CD4-positive, alpha-beta T cell (primary cell): Measurements from ENCODE around the gene SMYD3. TPM values are rescaled to one million over a fixed set of nuclear protein-coding genes. Genes with fewer than 3 reads are reported as not detected.

Source experiments
- ATAC-seq: fragments of 200-7000 bp; cut with Tn5 transposase; one replicate; pipeline ENCODE4 v1.10.0; 2022; ENCODE audit warnings: mild to moderate bottlenecking; ENCODE audit not compliant: poor library complexity
- CTCF ChIA-PET: fragments of 350-600 bp; sonication (Branson Sonifier 250); formaldehyde crosslinking; loops from one replicate; lab custom pipeline; 2021; ENCODE audit warnings: antibody characterized with exemption, inconsistent platforms; lab: Charles Lee
- POLR2A ChIA-PET: fragments of 350-600 bp; sonication (Branson Sonifier 250); formaldehyde crosslinking; loops from one replicate; lab custom pipeline; 2021; ENCODE audit warnings: antibody characterized with exemption, inconsistent platforms; lab: Charles Lee
- DNase-seq, 14 experiments: peaks; one replicate each; pipeline ENCODE4 v3.0.0-alpha.2; 2013 to 2020; ENCODE audit warnings: mixed read lengths in 2 of 14
- H3K27ac ChIP-seq, 2 donors: one replicate each; pipeline versions ENCODE4 v1.5.1 to v1.7.0; 2013; ENCODE audit warnings: low read length in 2 of 2, low read depth in 1 of 2, mild to moderate bottlenecking in 1 of 2
- H3K27me3 ChIP-seq, 2 experiments: 1 replicate in 1 of 2; 2 replicates in 1 of 2; pipeline versions ENCODE4 v1.6.1 to v1.7.0; 2013; ENCODE audit warnings: low read length in 2 of 2, control low read depth in 1 of 2, mild to moderate bottlenecking in 1 of 2, moderate library complexity in 1 of 2; ENCODE audit not compliant: insufficient read depth in 2 of 2, control insufficient read depth in 1 of 2
- H3K36me3 ChIP-seq: one replicate; pipeline ENCODE4 v1.6.1; 2013; ENCODE audit warnings: low read length, control low read depth; ENCODE audit not compliant: insufficient read depth
- H3K4me1 ChIP-seq: one replicate; pipeline ENCODE4 v1.6.1; 2013; ENCODE audit warnings: low read length, control low read depth; ENCODE audit not compliant: insufficient read depth
- H3K4me3 ChIP-seq: one replicate; pipeline ENCODE4 v1.5.1; 2013; ENCODE audit warnings: mild to moderate bottlenecking, low read length, moderate library complexity
- H3K9me3 ChIP-seq, 2 experiments: 1 replicate in 1 of 2; 2 replicates in 1 of 2; pipeline versions ENCODE4 v1.6.1 to v1.7.0; 2013; ENCODE audit warnings: low read length in 2 of 2, mild to moderate bottlenecking in 2 of 2, control low read depth in 1 of 2, moderate library complexity in 1 of 2; ENCODE audit not compliant: control insufficient read depth in 1 of 2, insufficient read depth in 1 of 2
- H3K27ac Mint-ChIP-seq: one replicate; pipeline ENCODE4 v1.8.0; 2020; ENCODE audit warnings: mixed read lengths
- H3K27me3 Mint-ChIP-seq: one replicate; pipeline ENCODE4 v1.8.0; 2021; ENCODE audit warnings: mixed read lengths
- H3K36me3 Mint-ChIP-seq: one replicate; pipeline ENCODE4 v1.8.0; 2021; ENCODE audit warnings: low read depth, mixed read lengths
- H3K4me1 Mint-ChIP-seq: one replicate; pipeline ENCODE4 v1.8.0; 2021; ENCODE audit warnings: low read depth, mixed read lengths
- H3K4me3 Mint-ChIP-seq: one replicate; pipeline ENCODE4 v1.8.0; 2020; ENCODE audit warnings: mild to moderate bottlenecking, mixed read lengths
- H3K9me3 Mint-ChIP-seq: one replicate; pipeline ENCODE4 v1.8.0; 2020; ENCODE audit warnings: mixed read lengths
- CTCF ChIP-seq: fragments of 200-600 bp; IDR thresholded peaks from one replicate; pipeline ENCODE4 v1.8.0; 2022; ENCODE audit warnings: antibody characterized with exemption, mild to moderate bottlenecking
- intact Hi-C, 2 experiments: fragments of 100-400 bp; cut with DNase I in 1 of 2; cut with micrococcal nuclease in 1 of 2; formaldehyde crosslinking; loops; one replicate each; pipeline versions ENCODE4 v1.15.1 to v1.9.0; 2023 to 2025; cut with DNase I, micrococcal nuclease
- total RNA-seq, 174 experiments: library from RNA in 2 of 174; stranded (reverse) in 2 of 174; gene quantifications; one replicate each; pipeline ENCODE4 v1.2.3 and lab custom pipeline; 2021 to 2026

The SMYD3 gene
- total RNA-seq, 2 experiments from 2014 or later: 18.8 to 19.6 TPM

GRCh38 chr1:246155923-246156322 is 351.2 kb downstream of the SMYD3 start:
- H3K4me3 Mint-ChIP-seq: no peak overlapping the region
- no peak for ATAC-seq
- H3K4me1 ChIP-seq: no peaks in the 10 kb centered on the region
- ChIA-PET POLR2A (no interaction called here), CTCF (no interaction called here)
- no peak overlapping the region for H3K27ac ChIP-seq
- peaks cover 2% of the 10 kb centered on the region for H3K36me3 ChIP-seq
- TF ChIP-seq CTCF: no peak
- no peaks in the 10 kb centered on the region for H3K27me3 Mint-ChIP-seq
- H3K27ac Mint-ChIP-seq: no peak overlapping the region
- H3K27me3 ChIP-seq: no peaks in the 10 kb centered on the region
- H3K36me3 Mint-ChIP-seq: peaks cover 7% of the 10 kb centered on the region
- intact Hi-C loops: no loop called here
- H3K4me1 Mint-ChIP-seq: no peaks in the 10 kb centered on the region
- no peaks in the 10 kb centered on the region for H3K9me3 ChIP-seq
- no peak overlapping the region for H3K4me3 ChIP-seq
- no peak for DNase-seq
- H3K9me3 Mint-ChIP-seq: no peaks in the 10 kb centered on the region

GRCh38 chr1:246153796-246154212 is 353.3 kb downstream of the SMYD3 start:
- Mint-ChIP-seq H3K36me3 (peaks cover 12% of the 10 kb centered on the region), H3K9me3 (peaks cover 3% of the 10 kb centered on the region), H3K27me3 (no peaks in the 10 kb centered on the region), H3K4me1 (no peaks in the 10 kb centered on the region), H3K4me3 (no peak overlapping the region), H3K27ac (no peak overlapping the region)
- POLR2A ChIA-PET: no interaction called here
- Histone ChIP-seq H3K27me3 (no peaks in the 10 kb centered on the region), H3K4me1 (no peaks in the 10 kb centered on the region), H3K9me3 (no peaks in the 10 kb centered on the region), H3K27ac (no peak overlapping the region), H3K36me3 (no peaks in the 10 kb centered on the region), H3K4me3 (no peak overlapping the region)
- DNase-seq (no peak), ATAC-seq (no peak)
- intact Hi-C loops: no loop called here
- CTCF ChIA-PET: no interaction called here
- no peak for TF ChIP-seq CTCF

GRCh38 chr1:246152986-246153431 is 354.1 kb downstream of the SMYD3 start:
- Histone ChIP-seq H3K4me1 (no peaks in the 10 kb centered on the region), H3K27me3 (no peaks in the 10 kb centered on the region), H3K9me3 (peaks cover 0 to 5% of the 10 kb centered on the region in 2 experiments), H3K27ac (no peak overlapping the region), H3K36me3 (no peaks in the 10 kb centered on the region), H3K4me3 (no peak overlapping the region)
- intact Hi-C loops: no loop called here
- Mint-ChIP-seq H3K27me3 (no peaks in the 10 kb centered on the region), H3K4me3 (no peak overlapping the region), H3K4me1 (no peaks in the 10 kb centered on the region), H3K27ac (no peak overlapping the region), H3K36me3 (peaks cover 18% of the 10 kb centered on the region), H3K9me3 (peaks cover 3% of the 10 kb centered on the region)
- no peak for TF ChIP-seq CTCF
- ATAC-seq (no peak), DNase-seq (no peak)
- CTCF ChIA-PET: no interaction called here
- POLR2A ChIA-PET: no interaction called here
